ENCODE data around the gene PRKAG2.
"Not testable (repeated sequence)": the region's sequence is repeated elsewhere in the genome, so short reads cannot be mapped to it uniquely, and the experiment has no call there.

Gene PRKAG2

DNA sequence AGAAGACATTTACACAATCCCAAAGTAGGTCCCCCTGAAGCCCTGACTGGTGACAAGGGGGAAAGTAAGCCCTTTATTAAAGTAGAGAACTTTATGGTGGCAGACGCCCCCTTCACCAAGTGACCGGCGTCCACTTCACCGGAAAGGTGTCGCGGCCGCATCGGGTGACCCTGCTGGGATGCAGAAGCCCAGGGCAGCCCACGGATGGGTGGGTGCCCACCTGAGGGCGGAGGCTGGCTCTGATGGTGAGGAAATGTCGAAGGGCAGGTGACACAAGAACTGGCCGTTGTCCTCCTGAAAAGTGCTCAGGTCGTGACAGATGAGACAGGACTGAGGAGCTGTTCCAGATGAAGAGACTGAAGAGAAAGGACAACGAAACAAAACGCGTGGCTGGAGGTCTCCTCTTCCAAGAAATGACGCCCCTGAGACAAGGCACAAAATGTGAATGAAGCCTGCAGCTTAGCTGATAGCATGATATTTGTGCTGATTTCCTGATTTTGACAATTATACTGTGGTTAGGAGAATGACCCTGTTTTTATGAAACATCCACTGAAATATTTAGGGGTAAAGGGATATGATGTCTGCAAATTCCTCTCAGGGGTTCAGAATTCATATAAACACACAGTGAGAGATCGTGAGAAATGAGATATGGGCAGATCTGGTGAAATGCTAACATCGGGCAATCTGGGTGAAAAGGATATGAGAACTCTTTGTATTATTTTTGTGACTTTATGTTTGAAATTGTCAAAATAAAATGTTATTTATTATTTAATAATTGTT, 123.9 kb downstream of the PRKAG2 start:
- Histone ChIP-seq H3K9ac (ENCODE audit: low read length) (no peak overlapping the region), H4K20me1 (ENCODE audit: insufficient read depth, low read length) (no peaks in the 10 kb centered on the region), H3K36me3 (replicated peaks; ENCODE audit: low read depth, low read length) (no peaks in the 10 kb centered on the region), H3K4me3 (ENCODE audit: low read length) (no peak overlapping the region), H3K27me3 (ENCODE audit: low read depth, low read length) (peaks cover 10% of the 10 kb centered on the region), H3K9me3 (ENCODE audit: insufficient read depth, low read length) (no peaks in the 10 kb centered on the region), H3K4me2 (ENCODE audit: low read length) (no peak overlapping the region), H3K27ac (ENCODE audit: low read length) (no peak overlapping the region), H2AFZ (ENCODE audit: low read depth, low read length) (no peak overlapping the region), H3K79me2 (ENCODE audit: low read length) (no peaks in the 10 kb centered on the region), H3K4me1 (ENCODE audit: low read length) (peaks cover 7% of the 10 kb centered on the region)
- no peak for TF ChIP-seq EZH2phosphoT487 (IDR thresholded peaks at IDR 0.05; ENCODE audit: low read depth)
- TF ChIP-seq, protein P1, sequence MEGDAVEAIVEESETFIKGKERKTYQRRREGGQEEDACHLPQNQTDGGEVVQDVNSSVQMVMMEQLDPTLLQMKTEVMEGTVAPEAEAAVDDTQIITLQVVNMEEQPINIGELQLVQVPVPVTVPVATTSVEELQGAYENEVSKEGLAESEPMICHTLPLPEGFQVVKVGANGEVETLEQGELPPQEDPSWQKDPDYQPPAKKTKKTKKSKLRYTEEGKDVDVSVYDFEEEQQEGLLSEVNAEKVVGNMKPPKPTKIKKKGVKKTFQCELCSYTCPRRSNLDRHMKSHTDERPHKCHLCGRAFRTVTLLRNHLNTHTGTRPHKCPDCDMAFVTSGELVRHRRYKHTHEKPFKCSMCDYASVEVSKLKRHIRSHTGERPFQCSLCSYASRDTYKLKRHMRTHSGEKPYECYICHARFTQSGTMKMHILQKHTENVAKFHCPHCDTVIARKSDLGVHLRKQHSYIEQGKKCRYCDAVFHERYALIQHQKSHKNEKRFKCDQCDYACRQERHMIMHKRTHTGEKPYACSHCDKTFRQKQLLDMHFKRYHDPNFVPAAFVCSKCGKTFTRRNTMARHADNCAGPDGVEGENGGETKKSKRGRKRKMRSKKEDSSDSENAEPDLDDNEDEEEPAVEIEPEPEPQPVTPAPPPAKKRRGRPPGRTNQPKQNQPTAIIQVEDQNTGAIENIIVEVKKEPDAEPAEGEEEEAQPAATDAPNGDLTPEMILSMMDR (IDR thresholded peaks at IDR 0.05; ENCODE audit: low read depth, low read length): no peak

DNA sequence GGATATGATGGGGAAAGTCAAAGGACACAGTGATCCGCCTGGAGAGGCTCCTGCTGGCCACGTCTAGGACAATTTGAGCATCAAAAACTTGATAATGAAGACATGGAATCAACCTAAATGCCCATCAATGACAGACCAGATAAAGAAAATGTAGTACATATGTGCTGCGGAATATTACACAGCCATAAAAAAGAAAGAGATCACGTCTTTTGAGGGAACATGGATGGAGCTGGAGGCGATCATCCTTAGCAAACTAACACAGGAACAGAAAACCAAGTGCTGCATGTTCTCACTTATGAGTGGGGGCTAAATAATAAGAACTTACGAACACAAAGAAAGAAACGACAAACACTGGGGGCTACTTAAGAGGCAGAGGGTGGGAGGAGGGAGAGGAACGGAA, 124.9 kb downstream of the PRKAG2 start:
- Histone ChIP-seq H3K27ac (ENCODE audit: low read length) (no peak overlapping the region), H3K4me2 (ENCODE audit: low read length) (no peak overlapping the region), H3K27me3 (ENCODE audit: low read depth, low read length) (peaks cover 6% of the 10 kb centered on the region; the same call in 1 of the 2 replicates), H4K20me1 (ENCODE audit: insufficient read depth, low read length) (no peaks in the 10 kb centered on the region), H3K9me3 (ENCODE audit: insufficient read depth, low read length) (no peaks in the 10 kb centered on the region), H3K36me3 (replicated peaks; ENCODE audit: low read depth, low read length) (no peaks in the 10 kb centered on the region), H3K4me3 (ENCODE audit: low read length) (no peak overlapping the region), H3K79me2 (ENCODE audit: low read length) (no peaks in the 10 kb centered on the region), H2AFZ (ENCODE audit: low read depth, low read length) (no peak overlapping the region), H3K4me1 (ENCODE audit: low read length) (peaks cover 8% of the 10 kb centered on the region), H3K9ac (ENCODE audit: low read length) (no peak overlapping the region)
- TF ChIP-seq, protein P1 (IDR thresholded peaks at IDR 0.05; ENCODE audit: low read depth, low read length): no peak
- TF ChIP-seq EZH2phosphoT487 (IDR thresholded peaks at IDR 0.05; ENCODE audit: low read depth): no peak

DNA sequence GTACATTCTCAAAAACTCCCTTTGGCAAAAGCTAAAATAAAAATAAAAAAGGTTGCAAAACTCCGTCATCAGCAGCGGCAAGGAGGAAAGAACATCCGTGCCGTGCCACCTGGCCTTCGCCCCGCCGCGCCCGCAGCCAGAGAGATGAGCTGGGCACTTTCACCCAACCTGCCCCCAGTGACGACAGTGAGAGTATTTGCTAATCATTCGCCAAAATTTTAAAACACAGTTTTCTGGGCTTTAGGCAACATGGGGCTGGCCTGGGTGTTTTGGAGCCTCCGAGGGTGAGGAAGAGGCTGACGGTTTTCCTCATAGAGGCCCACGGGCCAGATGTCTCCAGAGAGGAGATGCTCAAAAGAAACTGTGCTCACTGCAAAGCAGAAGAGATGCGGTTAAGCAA, 128.2 kb downstream of the PRKAG2 start:
- Histone ChIP-seq H2AFZ (ENCODE audit: low read depth, low read length) (no peak overlapping the region), H3K4me3 (ENCODE audit: low read length) (no peak overlapping the region), H3K4me2 (ENCODE audit: low read length) (no peak overlapping the region), H3K27ac (ENCODE audit: low read length) (no peak overlapping the region), H3K4me1 (ENCODE audit: low read length) (peaks cover 6% of the 10 kb centered on the region), H4K20me1 (ENCODE audit: insufficient read depth, low read length) (no peaks in the 10 kb centered on the region), H3K79me2 (ENCODE audit: low read length) (no peaks in the 10 kb centered on the region), H3K9ac (ENCODE audit: low read length) (no peak overlapping the region), H3K9me3 (ENCODE audit: insufficient read depth, low read length) (no peaks in the 10 kb centered on the region), H3K27me3 (ENCODE audit: low read depth, low read length) (peaks cover 9% of the 10 kb centered on the region; the same call in 1 of the 2 replicates), H3K36me3 (replicated peaks; ENCODE audit: low read depth, low read length) (no peaks in the 10 kb centered on the region)
- TF ChIP-seq, protein P1 (IDR thresholded peaks at IDR 0.05; ENCODE audit: low read depth, low read length): no peak
- TF ChIP-seq EZH2phosphoT487 (IDR thresholded peaks at IDR 0.05; ENCODE audit: low read depth): no peak

DNA sequence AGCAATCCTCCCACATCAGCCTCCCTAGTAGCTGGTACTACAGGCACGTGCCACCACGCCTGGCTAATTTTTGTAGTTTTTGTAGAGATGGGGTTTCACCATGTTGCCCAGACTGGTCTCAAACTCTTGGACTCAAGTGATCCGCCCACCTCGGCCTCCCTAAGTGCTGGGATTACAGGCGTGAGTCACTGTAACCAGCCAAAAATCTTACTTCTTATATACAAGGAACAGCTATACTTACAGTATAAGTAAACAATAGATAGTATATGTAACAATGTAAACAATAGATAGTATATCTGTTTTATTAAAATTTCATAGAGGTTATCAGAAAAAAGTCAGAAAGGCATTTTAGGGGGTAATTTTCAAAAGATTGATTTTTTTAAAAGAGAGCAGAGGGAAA, 128.9 kb downstream of the PRKAG2 start:
- not testable (repeated sequence) for H4K20me1 ChIP-seq (ENCODE audit: insufficient read depth, low read length); H3K36me3 ChIP-seq (replicated peaks; ENCODE audit: low read depth, low read length); H3K9me3 ChIP-seq (ENCODE audit: insufficient read depth, low read length); H2AFZ ChIP-seq (ENCODE audit: low read depth, low read length); H3K27ac ChIP-seq (ENCODE audit: low read length); H3K4me2 ChIP-seq (ENCODE audit: low read length); H3K4me3 ChIP-seq (ENCODE audit: low read length); H3K4me1 ChIP-seq (ENCODE audit: low read length); H3K9ac ChIP-seq (ENCODE audit: low read length); H3K79me2 ChIP-seq (ENCODE audit: low read length)
- H3K27me3 ChIP-seq (ENCODE audit: low read depth, low read length): peaks cover 11% of the 10 kb centered on the region; the same call in 1 of the 2 replicates
